GM18526 (cell line): Measurements from ENCODE around the gene TH.

ENCODE experiments used
- POLR2A ChIP-seq: IDR thresholded peaks from 3 replicates; pipeline ENCODE4 v1.6.1; 2011; ENCODE audit not compliant: insufficient read length; ENCODE audit errors: extremely low read depth

Gene TH

GRCh38 chr11:2202900-2203439 is 31.4 kb upstream of the TH start:
- TF ChIP-seq POLR2A: no peak

- TF ChIP-seq POLR2A: no peak
These were observed 30.7 kb upstream of the TH start for GRCh38 chr11:2202071-2202899.

GRCh38 chr11:2201542-2201941 is 29.9 kb upstream of the TH start:
- TF ChIP-seq POLR2A: no peak

GRCh38 chr11:2200957-2201519 is 29.4 kb upstream of the TH start:
- no peak for TF ChIP-seq POLR2A

GRCh38 chr11:2200536-2200935 is 28.9 kb upstream of the TH start:
- TF ChIP-seq POLR2A: no peak

GRCh38 chr11:2199466-2200341 is 28.1 kb upstream of the TH start:
- TF ChIP-seq POLR2A: no peak

- no peak for TF ChIP-seq POLR2A
These were observed 27.2 kb upstream of the TH start for GRCh38 chr11:2198621-2199365.

- no peak for TF ChIP-seq POLR2A
These were observed 26.3 kb upstream of the TH start for GRCh38 chr11:2197771-2198520.

GRCh38 chr11:2196970-2197770 is 25.6 kb upstream of the TH start:
- no peak for TF ChIP-seq POLR2A

- TF ChIP-seq POLR2A: no peak
These were observed 24.1 kb upstream of the TH start for GRCh38 chr11:2195756-2196088.

- no peak for TF ChIP-seq POLR2A
These were observed 23.5 kb upstream of the TH start for GRCh38 chr11:2194877-2195755.

- no peak for TF ChIP-seq POLR2A
These were observed 21.7 kb upstream of the TH start for GRCh38 chr11:2193099-2193887.
